Transverse colon (tissue), 4 donors: ENCODE measurements around the gene SFXN5. TPM values are rescaled to one million over a fixed set of nuclear protein-coding genes. Genes with fewer than 3 reads are reported as not detected.

Source experiments
- DNase-seq: peaks from one replicate; pipeline ENCODE4 v3.0.0-alpha.2; 2019
- H3K27ac ChIP-seq, 4 donors: fragments of 200-600 bp; sonication (generic); 2 replicates each; pipeline ENCODE4 v1.5.1; 2016 to 2018; ENCODE audit warnings: inconsistent platforms in 4 of 4
- H3K27me3 ChIP-seq: fragments of 200-600 bp; sonication (generic); 2 replicates; pipeline ENCODE4 v1.5.1; 2017; ENCODE audit warnings: inconsistent platforms
- H3K36me3 ChIP-seq, 4 donors: fragments of 200-600 bp; sonication (generic); 2 replicates each; pipeline ENCODE4 v1.5.1; 2017 to 2019; ENCODE audit warnings: inconsistent platforms in 4 of 4
- H3K4me1 ChIP-seq, 4 donors: fragments of 200-600 bp; sonication (generic); 2 replicates each; pipeline ENCODE4 v1.5.1; 2017 to 2020; ENCODE audit warnings: inconsistent platforms in 4 of 4
- H3K4me3 ChIP-seq, 4 donors: fragments of 200-600 bp; sonication (generic); 1 replicate in 1 of 4; 2 replicates in 3 of 4; pipeline versions ENCODE4 v1.5.1 to v1.6.1; 2017 to 2019; ENCODE audit warnings: inconsistent platforms in 4 of 4
- H3K9me3 ChIP-seq, 2 donors: fragments of 200-600 bp; sonication (generic); 2 replicates each; pipeline ENCODE4 v1.5.1; 2017 to 2019; ENCODE audit warnings: inconsistent platforms in 2 of 2
- CTCF ChIP-seq, 5 experiments: fragments of 200-600 bp in 3 of 5; fragments of 450-650 bp in 2 of 5; sonication (generic) in 3 of 5; IDR thresholded peaks; 1 replicate in 2 of 5; 2 replicates in 3 of 5; pipeline ENCODE4 v1.5.1; 2016 to 2017; ENCODE audit warnings: antibody characterized with exemption in 5 of 5, inconsistent platforms in 3 of 5, mild to moderate bottlenecking in 2 of 5, moderate library complexity in 1 of 5
- EP300 ChIP-seq: sonication (generic); formaldehyde crosslinking; IDR thresholded peaks from one replicate; pipeline ENCODE4 v1.6.1; 2017; ENCODE audit warnings: antibody characterized with exemption, low read depth
- POLR2A ChIP-seq: fragments of 450-650 bp; IDR thresholded peaks from one replicate; pipeline ENCODE4 v1.6.1; 2016; ENCODE audit warnings: antibody characterized with exemption, mild to moderate bottlenecking, moderate library complexity
- POLR2AphosphoS5 ChIP-seq, 3 donors: sonication (generic); formaldehyde crosslinking; IDR thresholded peaks; one replicate each; pipeline ENCODE4 v1.6.1; 2016; ENCODE audit warnings: antibody characterized with exemption in 3 of 3
- WGBS, 2 donors: methylation state at CpG; one replicate each; pipeline ENCODE4 v1.1.5; 2018; ENCODE audit warnings: low coverage in 1 of 2; 5-methylcytosine and 5-hydroxymethylcytosine counted together
- in situ Hi-C, 4 donors: fragments of 200-750 bp; cut with MboI; loops; one replicate each; pipeline versions ENCODE4 v1.15.0 to v1.15.1; 2017; ENCODE audit warnings: low sequenced_read_pairs in 3 of 4, low pct_ligation_motif_present in 1 of 4, low pct_unique_long_range_greater_than_20kb in 1 of 4
- intact Hi-C: fragments of 100-400 bp; cut with DNase I; formaldehyde crosslinking; loops from one replicate; pipeline ENCODE4 v1.15.1; 2023; ENCODE audit warnings: low total_unique reads
- total RNA-seq, 4 donors: library from RNA; depleted of rRNA; stranded (reverse); fragments of >200 nt; gene quantifications; one replicate each; pipeline ENCODE4 v1.1.0, GENCODE V29; 2016

The SFXN5 gene
- total RNA-seq, 4 donors from 2014 or later, result 12.3 to 98.4 (median 42.7) TPM

- in situ Hi-C loops (loop anchor here in 1 of 4 donors (10.0 kb wide), 1 partner anchor 52 kb away; no protein-coding TSS in a partner anchor), intact Hi-C loops (no loop called here)
- Histone ChIP-seq H3K9me3 (no peaks in the 10 kb centered on the region), H3K4me1 (peaks cover 2 to 25% (median 6%) of the 10 kb centered on the region in 4 donors), H3K4me3 (no peak overlapping the region), H3K36me3 (no peaks in the 10 kb centered on the region), H3K27ac (no peak overlapping the region), H3K27me3 (no peaks in the 10 kb centered on the region)
- TF ChIP-seq POLR2A (no peak), EP300 (no peak), POLR2AphosphoS5 (IDR thresholded peaks at IDR 0.05) (no peak), CTCF (IDR thresholded peaks at IDR 0.05) (no peak)
- 63% methylated on average over 2 of the region's 2 CpGs; no CpG with 5 or more reads in 1 of the 2 donors for WGBS, 2 donors
- no peak for DNase-seq
These were observed 31.6 kb upstream of the SFXN5 start for GRCh38 chr2:73103018-73103542.

- H3K4me1 ChIP-seq, result peaks cover 0 to 17% (median 0%) of the 10 kb centered on the region in 4 donors
- no peak for TF ChIP-seq POLR2A
- TF ChIP-seq POLR2AphosphoS5 (IDR thresholded peaks at IDR 0.05), result no peak
- no peak for TF ChIP-seq CTCF (IDR thresholded peaks at IDR 0.05)
- TF ChIP-seq EP300, result no peak
- intact Hi-C loops (no loop called here), in situ Hi-C loops (loop anchor here in 1 of 4 donors (10.0 kb wide), 1 partner anchor 53 kb away; no protein-coding TSS in a partner anchor)
- 84 to 93% methylated on average over 3 to 12 of the region's 12 CpGs for WGBS, 2 donors
- H3K4me3 ChIP-seq, result no peak overlapping the region
- no peak for DNase-seq
- no peaks in the 10 kb centered on the region for H3K27me3 ChIP-seq
- H3K9me3 ChIP-seq, result no peaks in the 10 kb centered on the region
- H3K27ac ChIP-seq, result no peak overlapping the region
- H3K36me3 ChIP-seq, result no peaks in the 10 kb centered on the region
These were observed 30.2 kb upstream of the SFXN5 start for GRCh38 chr2:73101626-73102256.

- Histone ChIP-seq H3K36me3 (no peaks in the 10 kb centered on the region), H3K4me1 (peaks cover 0 to 17% (median 0%) of the 10 kb centered on the region in 4 donors), H3K9me3 (no peaks in the 10 kb centered on the region), H3K27me3 (no peaks in the 10 kb centered on the region), H3K4me3 (no peak overlapping the region), H3K27ac (no peak overlapping the region)
- in situ Hi-C loops (loop anchor here in 1 of 4 donors (10.0 kb wide), 1 partner anchor 54 kb away; no protein-coding TSS in a partner anchor), intact Hi-C loops (no loop called here)
- DNase-seq, result no peak
- WGBS, 2 donors, result 90 to 100% methylated on average over 3 to 4 of the region's 4 CpGs
- TF ChIP-seq POLR2AphosphoS5 (IDR thresholded peaks at IDR 0.05), result no peak
- no peak for TF ChIP-seq CTCF (IDR thresholded peaks at IDR 0.05)
- no peak for TF ChIP-seq POLR2A
- TF ChIP-seq EP300, result no peak
These were observed 29.4 kb upstream of the SFXN5 start for GRCh38 chr2:73100956-73101355.

DNA sequence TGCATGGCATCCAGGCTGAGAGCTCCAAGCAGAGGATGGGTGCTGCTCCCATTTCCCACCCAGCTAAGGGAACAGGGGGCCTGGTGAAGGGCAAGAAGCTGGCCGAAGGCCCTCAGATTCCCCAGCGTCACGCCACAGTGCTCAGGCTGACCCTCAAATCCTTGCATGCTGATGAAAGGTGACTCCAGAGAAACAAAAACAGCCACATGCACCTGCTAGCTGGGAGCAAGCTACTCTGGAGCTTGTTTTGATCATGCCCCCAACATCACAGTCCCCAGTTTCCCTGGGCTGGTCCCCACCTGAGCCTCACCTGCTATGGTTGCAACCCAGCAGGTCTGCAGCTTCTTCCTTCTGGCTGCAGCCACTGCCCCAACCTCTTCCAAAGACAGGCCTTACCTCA lies 28.0 kb upstream of the SFXN5 start:
- in situ Hi-C loops, result no loop called here
- H3K4me3 ChIP-seq, result no peak overlapping the region
- intact Hi-C loops, result no loop called here
- TF ChIP-seq POLR2A (no peak), EP300 (no peak), CTCF (IDR thresholded peaks at IDR 0.05) (no peak), POLR2AphosphoS5 (IDR thresholded peaks at IDR 0.05) (no peak)
- peaks cover 0 to 17% (median 0%) of the 10 kb centered on the region in 4 donors for H3K4me1 ChIP-seq
- H3K27ac ChIP-seq, result no peak overlapping the region
- no peaks in the 10 kb centered on the region for H3K36me3 ChIP-seq
- WGBS, 2 donors, result 100% methylated on average over 2 of the region's 3 CpGs; no CpG with 5 or more reads in 1 of the 2 donors
- H3K9me3 ChIP-seq, result no peaks in the 10 kb centered on the region
- H3K27me3 ChIP-seq, result no peaks in the 10 kb centered on the region
- DNase-seq, result no peak
